Colonic mucosa (tissue), 4 donors: ENCODE results near the gene AQP7. TPM values are rescaled to one million over a fixed set of nuclear protein-coding genes. Genes with fewer than 3 reads are reported as not detected.

Experiments
- DNase-seq: peaks from one replicate; pipeline ENCODE4 v3.0.0-alpha.2; 2020
- H3K27ac ChIP-seq: fragments of 200-600 bp; one replicate; pipeline ENCODE4 v1.8.0; 2021
- H3K27me3 ChIP-seq: fragments of 200-600 bp; one replicate; pipeline ENCODE4 v1.8.0; 2021
- H3K36me3 ChIP-seq: fragments of 200-600 bp; one replicate; pipeline ENCODE4 v1.8.0; 2021
- H3K4me1 ChIP-seq: fragments of 200-600 bp; one replicate; pipeline ENCODE4 v1.8.0; 2021; ENCODE audit warnings: mild to moderate bottlenecking
- H3K4me3 ChIP-seq: fragments of 200-600 bp; one replicate; pipeline ENCODE4 v1.8.0; 2021
- H3K9ac ChIP-seq, 2 donors: one replicate each; pipeline ENCODE4 v1.7.0; 2013; ENCODE audit warnings: control low read depth in 2 of 2, low read depth in 2 of 2, low read length in 2 of 2
- H3K9me3 ChIP-seq: fragments of 200-600 bp; one replicate; pipeline ENCODE4 v1.8.0; 2021
- intact Hi-C: fragments of 100-400 bp; cut with DNase I; formaldehyde crosslinking; loops from one replicate; pipeline ENCODE4 v1.14.1; 2022
- total RNA-seq, 2 donors: library from RNA; stranded (reverse); fragmentation: NEBNext Ultra II Directional in 1 of 2; extraction: Animal tissue kit (Norgen Biotek cat#: 25700) in 1 of 2; gene quantifications; one replicate each; pipeline ENCODE4 v1.2.1, GENCODE V29; 2021
- TF ChIP-seq, protein P1 (sequence below): fragments of 200-600 bp; IDR thresholded peaks from one replicate; pipeline ENCODE4 v1.8.0; 2022; ENCODE audit warnings: antibody characterized with exemption, mild to moderate bottlenecking
- donor health status: healthy.
- donor health status: DM: no; HTN: no; CAD: no.
- donor health status: DM: no; HTN: no; CAD: no.

The AQP7 gene
- total RNA-seq, 2 donors from 2014 or later, result 7.4 to 12.5 TPM

DNA sequence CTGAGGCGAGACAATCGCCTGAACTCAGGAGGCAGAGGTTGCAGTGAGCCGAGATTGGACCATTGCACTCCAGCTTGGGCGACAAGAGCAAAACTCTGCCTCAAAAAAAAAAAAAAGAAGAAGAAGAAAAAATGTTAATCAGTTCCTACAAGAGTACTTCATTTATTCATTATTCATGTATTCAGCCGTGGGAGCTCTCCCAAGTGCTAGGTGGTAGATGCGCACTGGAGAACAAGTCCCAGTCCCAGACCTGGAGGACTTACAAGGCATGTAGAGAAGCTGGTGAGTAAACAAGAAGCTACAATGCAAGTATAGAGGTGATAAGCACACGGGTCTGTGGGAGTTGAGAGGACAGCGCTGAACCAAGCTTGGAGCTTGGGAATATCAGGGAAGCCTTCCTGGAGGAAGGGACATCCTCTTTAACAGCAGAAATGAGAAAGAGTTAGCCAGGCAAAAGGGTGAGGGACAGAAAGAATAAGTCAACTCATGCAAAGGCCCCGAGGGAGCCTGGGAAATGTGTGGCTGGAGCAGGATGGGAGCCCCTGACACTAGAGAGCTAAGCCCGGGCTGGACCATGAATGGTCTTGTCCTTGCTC is 17.4 kb upstream of the AQP7 start:
- no peak overlapping the region for H3K9ac ChIP-seq
- no peak overlapping the region for H3K27ac ChIP-seq
- intact Hi-C loops, result no loop called here
- TF ChIP-seq, protein P1, sequence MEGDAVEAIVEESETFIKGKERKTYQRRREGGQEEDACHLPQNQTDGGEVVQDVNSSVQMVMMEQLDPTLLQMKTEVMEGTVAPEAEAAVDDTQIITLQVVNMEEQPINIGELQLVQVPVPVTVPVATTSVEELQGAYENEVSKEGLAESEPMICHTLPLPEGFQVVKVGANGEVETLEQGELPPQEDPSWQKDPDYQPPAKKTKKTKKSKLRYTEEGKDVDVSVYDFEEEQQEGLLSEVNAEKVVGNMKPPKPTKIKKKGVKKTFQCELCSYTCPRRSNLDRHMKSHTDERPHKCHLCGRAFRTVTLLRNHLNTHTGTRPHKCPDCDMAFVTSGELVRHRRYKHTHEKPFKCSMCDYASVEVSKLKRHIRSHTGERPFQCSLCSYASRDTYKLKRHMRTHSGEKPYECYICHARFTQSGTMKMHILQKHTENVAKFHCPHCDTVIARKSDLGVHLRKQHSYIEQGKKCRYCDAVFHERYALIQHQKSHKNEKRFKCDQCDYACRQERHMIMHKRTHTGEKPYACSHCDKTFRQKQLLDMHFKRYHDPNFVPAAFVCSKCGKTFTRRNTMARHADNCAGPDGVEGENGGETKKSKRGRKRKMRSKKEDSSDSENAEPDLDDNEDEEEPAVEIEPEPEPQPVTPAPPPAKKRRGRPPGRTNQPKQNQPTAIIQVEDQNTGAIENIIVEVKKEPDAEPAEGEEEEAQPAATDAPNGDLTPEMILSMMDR, result no peak
- H3K36me3 ChIP-seq, result no peaks in the 10 kb centered on the region
- H3K4me1 ChIP-seq, result peaks cover 19% of the 10 kb centered on the region
- no peaks in the 10 kb centered on the region for H3K9me3 ChIP-seq
- no peaks in the 10 kb centered on the region for H3K27me3 ChIP-seq
- DNase-seq, result no peak
- no peak overlapping the region for H3K4me3 ChIP-seq

DNA sequence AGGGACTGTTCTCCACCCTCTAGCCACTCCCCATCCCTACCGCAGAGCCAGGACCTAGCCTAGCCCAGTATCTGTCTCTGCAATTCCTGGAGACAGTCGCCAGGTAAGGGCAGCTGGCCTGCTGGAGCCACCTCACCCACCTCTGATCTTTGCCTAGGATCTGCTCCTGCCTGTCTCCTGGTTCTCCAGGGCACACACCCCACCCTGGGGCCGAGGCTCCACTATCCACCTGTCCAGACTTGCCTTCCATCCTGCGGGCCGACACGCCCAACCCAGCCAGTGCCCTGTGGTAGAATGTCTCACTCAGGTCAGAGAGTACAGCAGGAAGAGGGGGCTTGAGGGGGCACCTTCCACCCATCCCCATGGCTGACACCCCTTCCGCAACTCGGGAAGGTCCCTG is 15.7 kb upstream of the AQP7 start:
- peak; percentile 54 for DNase-seq
- peak overlapping the region; percentile 32 for H3K27ac ChIP-seq
- peaks cover 19% of the 10 kb centered on the region for H3K4me1 ChIP-seq
- no peaks in the 10 kb centered on the region for H3K27me3 ChIP-seq
- H3K9ac ChIP-seq, result no peak overlapping the region
- TF ChIP-seq, protein P1, result no peak
- no peaks in the 10 kb centered on the region for H3K9me3 ChIP-seq
- H3K4me3 ChIP-seq, result no peak overlapping the region
- intact Hi-C loops, result no loop called here
- no peaks in the 10 kb centered on the region for H3K36me3 ChIP-seq

DNA sequence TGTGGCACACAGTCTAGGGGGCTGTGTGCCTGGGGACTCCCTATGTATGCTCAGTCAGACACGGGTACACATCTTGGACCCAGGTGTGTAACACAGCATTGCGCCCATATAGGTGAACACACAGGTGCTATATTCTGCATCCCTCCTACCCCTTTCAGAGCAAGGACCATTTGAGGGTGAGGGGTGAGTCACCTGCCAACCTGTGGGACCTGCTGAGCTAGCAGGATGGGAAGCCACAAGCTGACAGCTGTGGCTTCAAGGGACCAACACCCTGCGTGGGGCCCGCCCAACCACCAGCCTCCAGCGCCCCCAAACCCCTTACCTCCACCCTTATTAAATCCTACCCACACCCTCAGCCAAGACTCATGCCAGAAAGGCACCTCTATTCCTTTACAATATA is 14.6 kb upstream of the AQP7 start:
- H3K27ac ChIP-seq, result no peak overlapping the region
- no peak for DNase-seq
- TF ChIP-seq, protein P1, result no peak

DNA sequence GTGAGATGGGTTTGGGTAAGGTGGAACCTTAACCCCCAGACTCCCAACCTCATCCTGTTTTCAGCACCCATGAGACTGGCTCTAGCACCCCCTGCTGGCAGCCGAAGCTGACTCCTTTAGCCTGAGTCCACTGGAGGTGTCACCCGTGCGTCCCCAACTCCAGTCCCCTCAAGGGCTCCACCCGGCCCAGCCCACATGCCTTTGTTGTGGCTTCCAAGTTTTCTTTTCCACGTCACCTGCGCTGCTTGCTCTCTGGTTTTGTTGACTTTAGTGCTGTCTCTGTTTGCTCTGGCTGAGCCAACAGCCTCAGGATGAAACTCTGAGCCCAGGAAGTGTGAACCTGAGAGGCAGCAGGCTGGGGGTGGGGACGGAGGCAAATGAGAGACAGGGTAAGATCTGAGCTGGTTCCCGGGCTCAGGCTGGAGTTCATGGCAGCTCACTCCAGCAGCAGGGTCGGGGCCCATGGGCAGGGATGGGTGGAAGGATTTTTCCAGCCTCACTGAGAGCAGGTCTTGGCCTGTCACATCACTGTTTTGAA is 13.2 kb upstream of the AQP7 start:
- peak overlapping the region in 1 of 2 donors; percentile 58 for H3K9ac ChIP-seq
- H3K36me3 ChIP-seq, result no peaks in the 10 kb centered on the region
- peak overlapping the region; percentile 20 for H3K27ac ChIP-seq
- H3K9me3 ChIP-seq, result no peaks in the 10 kb centered on the region
- intact Hi-C loops, result loop anchor here (2.0 kb wide), 1 partner anchor 41 kb away; no protein-coding TSS in a partner anchor
- no peak overlapping the region for H3K4me3 ChIP-seq
- H3K27me3 ChIP-seq, result no peaks in the 10 kb centered on the region
- peaks cover 19% of the 10 kb centered on the region for H3K4me1 ChIP-seq
- TF ChIP-seq, protein P1, result peak; percentile 77
- peak; percentile 95 for DNase-seq

More for the DNA sequence above, 14.6 kb upstream of the AQP7 start:
- Histone ChIP-seq H3K36me3 (no peaks in the 10 kb centered on the region), H3K9ac (no peak overlapping the region), H3K4me1 (peaks cover 19% of the 10 kb centered on the region), H3K27me3 (no peaks in the 10 kb centered on the region), H3K9me3 (no peaks in the 10 kb centered on the region), H3K4me3 (no peak overlapping the region)
- intact Hi-C loops, result no loop called here

DNA sequence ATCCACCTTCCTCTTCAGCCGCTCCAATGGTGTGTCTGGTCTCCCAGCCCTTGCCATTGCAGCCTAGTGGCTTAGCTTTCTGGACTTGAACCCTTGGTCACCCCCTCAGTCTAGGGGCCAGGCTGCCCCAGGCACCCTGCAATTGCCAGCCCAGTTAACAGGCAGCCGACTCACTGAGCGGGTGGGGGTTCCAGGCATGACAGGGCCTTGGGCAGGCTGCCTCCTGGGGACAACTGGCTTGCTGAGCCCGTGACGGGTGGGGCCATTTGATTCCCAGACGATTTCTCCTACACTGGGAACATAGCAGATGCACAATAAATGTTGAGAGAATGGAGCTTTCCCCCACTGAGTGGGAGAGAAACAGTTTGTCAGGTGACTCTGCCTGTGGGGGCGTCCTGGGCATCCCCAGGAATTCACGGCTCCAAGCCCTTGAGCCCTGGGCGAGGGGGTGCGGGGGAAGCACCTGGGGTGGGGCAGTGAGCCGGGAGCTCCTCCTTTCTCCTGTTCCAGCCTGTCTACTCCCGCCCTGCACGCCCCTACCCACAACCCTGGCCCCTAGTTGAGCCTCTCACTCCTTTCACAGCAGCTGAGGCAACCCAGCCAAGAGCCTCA is 12.6 kb upstream of the AQP7 start:
- Histone ChIP-seq H3K4me1 (peaks cover 19% of the 10 kb centered on the region), H3K27ac (no peak overlapping the region), H3K4me3 (no peak overlapping the region), H3K36me3 (no peaks in the 10 kb centered on the region), H3K27me3 (no peaks in the 10 kb centered on the region), H3K9ac (no peak overlapping the region), H3K9me3 (no peaks in the 10 kb centered on the region)
- TF ChIP-seq, protein P1, result no peak
- intact Hi-C loops, result loop anchor here (2.0 kb wide), 1 partner anchor 40 kb away; no protein-coding TSS in a partner anchor
- DNase-seq, result no peak
